Sigmoid colon (tissue), 4 donors: ENCODE measurements around the gene GAREM1.

Experiments
- CTCF ChIP-seq, 4 experiments: fragments of 450-650 bp in 3 of 4; fragments of 200-600 bp in 1 of 4; IDR thresholded peaks; one replicate each; pipeline ENCODE4 v1.5.1; 2016 to 2019; ENCODE audit warnings: antibody characterized with exemption in 4 of 4, mild to moderate bottlenecking in 3 of 4, moderate library complexity in 2 of 4
- EP300 ChIP-seq, 4 donors: sonication (generic); formaldehyde crosslinking; IDR thresholded peaks; one replicate each; pipeline ENCODE4 v1.6.1; 2017; ENCODE audit warnings: antibody characterized with exemption in 4 of 4
- POLR2A ChIP-seq, 2 donors: fragments of 450-650 bp; IDR thresholded peaks; one replicate each; pipeline ENCODE4 v1.6.1; 2016; ENCODE audit warnings: antibody characterized with exemption in 2 of 2, mild to moderate bottlenecking in 2 of 2, moderate library complexity in 2 of 2
- POLR2AphosphoS5 ChIP-seq, 4 donors: sonication (generic); formaldehyde crosslinking; IDR thresholded peaks; one replicate each; pipeline ENCODE4 v1.6.1; 2017; ENCODE audit warnings: antibody characterized with exemption in 4 of 4

- TF ChIP-seq CTCF (IDR thresholded peaks at IDR 0.05) (no peak), POLR2A (IDR thresholded peaks at IDR 0.05) (no peak), EP300 (IDR thresholded peaks at IDR 0.05) (no peak), POLR2AphosphoS5 (IDR thresholded peaks at IDR 0.05) (no peak)
Measured at GRCh38 chr18:32511147-32511546, 40.5 kb upstream of the GAREM1 start.
